Fibroblast of lung (primary cell): Measurements from ENCODE around the gene RANBP9. TPM values are rescaled to one million over a fixed set of nuclear protein-coding genes. Genes with fewer than 3 reads are reported as not detected.

Experiments
- DNase-seq, 2 donors: peaks; one replicate each; pipeline versions ENCODE4 v3.0.0 to v3.0.0-alpha.2; 2010; ENCODE audit warnings: low read depth in 2 of 2
- H2AFZ ChIP-seq: 2 replicates; pipeline ENCODE4 v1.5.1; 2012; ENCODE audit warnings: low read length, control low read depth, inconsistent platforms
- H3K27ac ChIP-seq: 2 replicates; pipeline ENCODE4 v1.5.1; 2011; ENCODE audit warnings: low read length, control low read depth; ENCODE audit not compliant: insufficient read depth
- H3K27me3 ChIP-seq: 2 replicates; pipeline ENCODE4 v1.5.1; 2011; ENCODE audit warnings: mild to moderate bottlenecking, low read length; ENCODE audit not compliant: control insufficient read depth, insufficient read depth
- H3K36me3 ChIP-seq: 2 replicates; pipeline ENCODE4 v1.5.1; 2011; ENCODE audit warnings: low read length; ENCODE audit not compliant: control insufficient read depth, insufficient read depth
- H3K4me1 ChIP-seq: 2 replicates; pipeline ENCODE4 v1.5.1; 2011; ENCODE audit warnings: low read length; ENCODE audit not compliant: control insufficient read depth, insufficient read depth; ENCODE audit errors: extremely low read depth
- H3K4me2 ChIP-seq: 2 replicates; pipeline ENCODE4 v1.5.1; 2011; ENCODE audit warnings: low read length, control low read depth; ENCODE audit not compliant: insufficient read depth; ENCODE audit errors: extremely low read depth
- H3K4me3 ChIP-seq, 4 experiments: fragments of 200-600 bp in 1 of 4; sonication (generic) in 1 of 4; replicated peaks in 1 of 4; 2 replicates each; pipeline ENCODE4 v1.5.1; 2011 to 2016; ENCODE audit warnings: low read length in 4 of 4, low read depth in 3 of 4, mild to moderate bottlenecking in 3 of 4, control low read depth in 2 of 4, inconsistent platforms in 1 of 4, mixed read lengths in 1 of 4; ENCODE audit not compliant: insufficient read depth in 1 of 4; ENCODE audit errors: control extremely low read depth in 1 of 4
- H3K79me2 ChIP-seq: 2 replicates; pipeline ENCODE4 v1.5.1; 2012; ENCODE audit warnings: mild to moderate bottlenecking, low read length, inconsistent platforms; ENCODE audit not compliant: control insufficient read depth, insufficient read depth
- H3K9ac ChIP-seq: 2 replicates; pipeline ENCODE4 v1.5.1; 2011; ENCODE audit warnings: mild to moderate bottlenecking, low read length, control low read depth; ENCODE audit not compliant: insufficient read depth
- H3K9me3 ChIP-seq: 2 replicates; pipeline ENCODE4 v1.5.1; 2012; ENCODE audit warnings: low read depth, low read length; ENCODE audit not compliant: control insufficient read depth, insufficient read depth
- H4K20me1 ChIP-seq: 2 replicates; pipeline ENCODE4 v1.5.1; 2011; ENCODE audit warnings: low read length; ENCODE audit not compliant: control insufficient read depth, insufficient read depth; ENCODE audit errors: extremely low read depth
- CTCF ChIP-seq, 2 donors: IDR thresholded peaks in 1 of 2; conservative IDR thresholded peaks in 1 of 2; 1 replicate in 1 of 2; 2 replicates in 1 of 2; pipeline ENCODE4 v1.5.1; 2011 to 2012; ENCODE audit warnings: low read length in 2 of 2, control low read depth in 1 of 2, inconsistent platforms in 1 of 2, low read depth in 1 of 2, mild to moderate bottlenecking in 1 of 2
- EZH2 ChIP-seq: IDR thresholded peaks from 2 replicates; pipeline ENCODE4 v1.5.1; 2012; ENCODE audit warnings: low read length, control low read depth, mild to moderate bottlenecking; ENCODE audit errors: missing control alignments
- polyA plus RNA-seq, 2 donors: library from polyadenylated mRNA; depleted of rRNA in 1 of 2; stranded (reverse) in 1 of 2; unstranded in 1 of 2; fragments of >200 nt; gene quantifications; 2 replicates each; pipeline ENCODE4 v1.2.1, GENCODE V29; 2011 to 2012; ENCODE audit warnings: missing spikeins in 1 of 2
- total RNA-seq: library from RNA; depleted of rRNA; stranded (reverse); fragments of >200 nt; gene quantifications from 2 replicates; pipeline ENCODE4 v1.2.1, GENCODE V29; 2014

The RANBP9 gene
- total and polyA plus RNA-seq, 2 donors (not counting 1 experiment from before 2014, with no cell fraction given) = 46.7 to 48.7 TPM

- Histone ChIP-seq H3K4me1 (no peaks in the 10 kb centered on the region), H3K27ac (no peak overlapping the region), H3K4me3 (no peak overlapping the region), H3K9me3 (no peaks in the 10 kb centered on the region), H3K4me2 (no peak overlapping the region), H3K9ac (no peak overlapping the region), H4K20me1 (no peaks in the 10 kb centered on the region), H3K79me2 (no peaks in the 10 kb centered on the region), H3K27me3 (no peaks in the 10 kb centered on the region), H3K36me3 (peaks cover 2% of the 10 kb centered on the region), H2AFZ (no peak overlapping the region)
- peak in 1 of 2 donors; percentile 83 for DNase-seq
- TF ChIP-seq CTCF (conservative IDR thresholded peaks at IDR 0.05 in 1 of 2, IDR thresholded peaks at IDR 0.05 in 1 of 2; ENCODE audit: low read depth in 1 of 2, low read length in 2 of 2) = no peak
- no peak for TF ChIP-seq EZH2
Measured at GRCh38 chr6:13593720-13594119, 117.9 kb downstream of the RANBP9 start.

- no peak overlapping the region for H3K9ac ChIP-seq
- H3K4me3 ChIP-seq = no peak overlapping the region
- no peaks in the 10 kb centered on the region for H3K9me3 ChIP-seq
- H3K4me2 ChIP-seq = no peak overlapping the region
- peak in 1 of 2 donors; percentile 18 for DNase-seq
- no peak overlapping the region for H2AFZ ChIP-seq
- H3K4me1 ChIP-seq = no peaks in the 10 kb centered on the region
- no peaks in the 10 kb centered on the region for H3K27me3 ChIP-seq
- no peak overlapping the region for H3K27ac ChIP-seq
- TF ChIP-seq CTCF (conservative IDR thresholded peaks at IDR 0.05 in 1 of 2, IDR thresholded peaks at IDR 0.05 in 1 of 2; ENCODE audit: low read depth in 1 of 2, low read length in 2 of 2) (no peak), EZH2 (no peak)
- no peaks in the 10 kb centered on the region for H4K20me1 ChIP-seq
- no peaks in the 10 kb centered on the region for H3K79me2 ChIP-seq
- peaks cover 2% of the 10 kb centered on the region for H3K36me3 ChIP-seq
Measured at GRCh38 chr6:13593103-13593502, 118.5 kb downstream of the RANBP9 start.

GRCh38 chr6:13591205-13591921 is 120.3 kb downstream of the RANBP9 start:
- no peak for TF ChIP-seq EZH2
- TF ChIP-seq CTCF (conservative IDR thresholded peaks at IDR 0.05 in 1 of 2, IDR thresholded peaks at IDR 0.05 in 1 of 2; ENCODE audit: low read depth in 1 of 2, low read length in 2 of 2) = no peak

More at GRCh38 chr6:13591205-13591921, 120.3 kb downstream of the RANBP9 start:
- Histone ChIP-seq H4K20me1 (no peaks in the 10 kb centered on the region), H2AFZ (no peak overlapping the region), H3K4me2 (no peak overlapping the region), H3K9ac (no peak overlapping the region), H3K4me3 (no peak overlapping the region), H3K9me3 (no peaks in the 10 kb centered on the region), H3K79me2 (no peaks in the 10 kb centered on the region), H3K27me3 (no peaks in the 10 kb centered on the region), H3K36me3 (peaks cover 2% of the 10 kb centered on the region), H3K27ac (no peak overlapping the region), H3K4me1 (peaks cover 4% of the 10 kb centered on the region)
- DNase-seq = no peak
